Measurements from ENCODE around the gene CFAP46.
A peak's percentile ranks its signal among the peaks of the same experiment; 100 is the strongest.

CFAP46 gene

DNA sequence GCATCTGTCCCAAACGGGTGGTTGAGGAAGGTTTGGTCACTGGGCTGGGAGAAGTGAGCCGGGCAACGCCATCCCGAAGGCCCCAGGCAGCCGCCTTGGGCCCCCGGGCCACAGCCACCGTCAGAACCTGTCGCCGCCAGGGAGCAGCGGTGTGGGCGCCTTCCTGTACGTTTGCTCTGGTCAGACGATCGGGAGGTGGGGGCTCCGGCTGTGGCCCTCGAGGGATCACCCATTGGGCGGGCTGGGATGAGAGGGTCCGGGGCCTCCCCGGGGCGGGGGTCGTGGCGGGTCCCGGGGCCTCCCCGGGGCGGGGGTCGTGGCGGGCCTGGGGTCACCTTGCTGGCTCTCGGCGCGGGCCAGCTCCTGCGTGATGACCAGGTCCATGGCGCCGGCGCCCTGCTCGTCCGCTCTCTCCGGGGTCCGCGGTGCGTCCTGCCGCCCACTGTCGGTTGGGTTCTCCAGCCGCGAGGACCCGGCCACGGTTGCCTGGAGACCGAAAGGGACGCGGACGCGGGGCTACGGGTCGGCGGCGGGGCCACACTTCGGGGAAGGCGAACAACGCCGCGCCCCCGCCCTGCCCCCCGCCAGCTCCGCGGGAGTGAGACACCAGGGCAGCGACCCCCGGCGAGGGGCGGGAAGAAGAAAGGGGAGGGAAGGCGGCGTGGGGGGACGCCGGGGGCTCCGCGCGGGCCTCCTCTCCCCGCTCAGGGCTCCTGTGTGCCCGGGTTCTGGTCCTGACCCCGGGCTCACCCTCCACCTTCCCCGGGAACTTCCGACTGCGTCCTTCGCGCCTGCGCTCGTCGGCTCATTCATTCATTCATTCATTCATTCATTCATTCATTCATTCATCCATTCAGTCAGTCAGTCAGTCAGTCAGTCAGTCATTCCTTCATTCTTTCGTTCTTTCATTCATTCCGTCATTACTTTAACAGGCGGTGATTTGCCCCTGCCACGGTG, at the start of gene CFAP46:
CFAP46 (minus strand) TSS at position 470 of the 957 bp plus-strand sequence; CDS start at position 384, 86 bp downstream.
- DNase-seq (ENCODE audit: low spot score), result peak; percentile 76

GRCh38 chr10:132991706-132992432, 49.5 kb upstream of the CFAP46 start:
- no peak for DNase-seq (ENCODE audit: low spot score)

- DNase-seq (ENCODE audit: low spot score), result no peak
Observed at GRCh38 chr10:132990684-132991545, 48.5 kb upstream of the CFAP46 start.

DNA sequence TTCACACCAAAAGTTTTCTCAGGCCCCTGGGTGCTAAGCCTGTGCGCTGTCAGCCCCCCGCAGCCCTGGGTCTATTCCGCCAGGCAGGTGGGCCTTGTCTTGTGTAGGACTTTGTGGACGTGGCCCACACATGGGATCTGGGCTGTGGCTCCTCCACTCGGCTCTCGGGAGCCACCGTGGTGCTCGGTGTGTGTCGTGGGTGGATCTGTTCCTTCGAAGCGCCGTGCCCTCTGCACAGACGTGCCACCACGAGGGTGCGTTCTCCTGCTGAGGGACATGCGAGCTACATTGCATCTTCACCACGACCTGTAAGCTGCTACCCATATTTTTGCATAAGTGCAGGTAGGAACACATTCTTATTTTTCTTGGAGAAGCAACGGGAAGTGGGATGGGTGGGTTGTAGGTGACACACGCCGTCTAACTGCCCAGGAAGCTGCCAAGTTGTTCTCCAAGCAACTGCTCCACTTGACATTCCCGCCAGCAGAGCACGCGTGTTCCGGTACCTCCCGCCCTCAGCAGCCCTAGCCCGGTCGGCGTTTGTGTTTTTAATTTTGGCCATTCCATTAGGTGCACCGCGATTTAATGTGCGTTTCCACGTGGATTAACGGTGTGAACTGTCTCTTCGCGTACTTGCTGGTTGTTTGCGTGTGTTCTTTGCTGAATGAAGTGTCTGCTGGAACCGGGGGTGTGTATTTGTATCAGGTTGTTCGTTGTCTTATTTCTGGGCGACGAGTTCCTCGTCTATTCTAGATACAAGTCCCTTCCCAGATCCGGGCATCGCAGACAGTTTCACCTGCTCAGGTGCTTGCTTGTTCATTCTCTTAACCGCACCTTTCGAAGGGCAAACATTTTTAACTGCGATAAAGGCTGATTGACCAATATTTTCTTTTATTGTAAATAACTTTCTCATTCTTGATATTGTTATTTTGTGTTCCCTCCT, 47.4 kb upstream of the CFAP46 start:
- DNase-seq (ENCODE audit: low spot score), result no peak

DNA sequence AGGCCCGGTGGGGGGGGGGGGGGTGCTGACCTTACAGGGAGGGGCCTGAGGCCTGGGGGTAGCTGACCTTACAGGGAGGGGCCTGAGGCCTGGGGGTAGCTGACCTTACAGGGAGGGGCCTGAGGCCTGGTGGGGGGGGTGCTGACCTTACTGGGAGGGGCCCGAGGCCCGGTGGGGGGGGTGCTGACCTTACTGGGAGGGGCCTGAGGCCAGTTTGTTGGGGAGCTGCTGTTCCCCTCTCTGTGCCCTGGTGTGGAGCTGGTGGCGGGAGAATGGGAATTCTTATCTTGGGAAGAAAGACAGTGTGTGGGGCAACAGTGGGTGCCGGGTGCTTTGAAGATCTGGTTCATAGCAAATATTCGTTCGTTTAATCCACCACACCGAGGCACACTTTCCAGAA, 46.6 kb upstream of the CFAP46 start:
- no peak for DNase-seq (ENCODE audit: low spot score)

- DNase-seq (ENCODE audit: low spot score), result peak; percentile 95
Observed at GRCh38 chr10:132987671-132988571, 45.6 kb upstream of the CFAP46 start.

DNA sequence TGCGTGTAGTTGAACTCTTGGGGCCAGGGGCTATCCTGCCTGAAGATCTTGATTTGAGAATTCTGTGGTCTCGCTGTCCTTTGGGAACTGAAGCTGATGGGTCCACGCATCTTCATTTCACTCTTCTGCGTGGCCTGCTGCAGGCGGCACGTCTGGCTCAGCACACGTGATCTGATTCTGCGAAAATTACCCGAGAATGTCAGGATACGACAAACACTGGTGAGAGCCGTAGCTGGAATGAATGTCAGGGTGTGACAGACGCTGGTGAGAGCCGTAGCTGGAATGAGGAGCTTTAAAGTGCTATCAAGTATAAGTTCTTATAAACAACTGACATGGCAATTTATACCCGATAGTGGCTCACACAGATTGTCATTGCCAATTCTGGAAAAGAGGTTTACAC, 44.6 kb upstream of the CFAP46 start:
- DNase-seq (ENCODE audit: low spot score), result no peak

DNA sequence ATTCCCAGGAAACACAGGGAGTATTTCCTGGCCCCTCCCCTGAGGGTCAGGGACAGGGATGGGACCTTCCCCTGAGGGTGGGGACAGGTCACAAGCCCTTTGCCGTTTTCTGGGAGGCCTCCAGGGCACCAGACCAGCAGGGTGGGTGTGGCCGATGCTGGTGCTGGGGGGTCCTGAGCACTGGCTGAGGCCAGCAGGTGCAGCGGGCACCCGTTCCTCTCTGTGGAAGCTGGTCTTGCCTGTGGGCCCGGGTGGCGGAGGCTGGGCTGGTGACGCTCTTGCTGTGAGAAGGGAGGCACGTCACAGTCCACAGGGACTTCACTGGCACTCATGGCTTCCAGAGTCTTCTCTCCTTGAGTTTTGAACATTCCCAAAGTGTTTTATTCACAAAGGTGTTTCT, 44.2 kb upstream of the CFAP46 start:
- no peak for DNase-seq (ENCODE audit: low spot score)

GRCh38 chr10:132986076-132986475, 43.7 kb upstream of the CFAP46 start:
- no peak for DNase-seq (ENCODE audit: low spot score)

DNA sequence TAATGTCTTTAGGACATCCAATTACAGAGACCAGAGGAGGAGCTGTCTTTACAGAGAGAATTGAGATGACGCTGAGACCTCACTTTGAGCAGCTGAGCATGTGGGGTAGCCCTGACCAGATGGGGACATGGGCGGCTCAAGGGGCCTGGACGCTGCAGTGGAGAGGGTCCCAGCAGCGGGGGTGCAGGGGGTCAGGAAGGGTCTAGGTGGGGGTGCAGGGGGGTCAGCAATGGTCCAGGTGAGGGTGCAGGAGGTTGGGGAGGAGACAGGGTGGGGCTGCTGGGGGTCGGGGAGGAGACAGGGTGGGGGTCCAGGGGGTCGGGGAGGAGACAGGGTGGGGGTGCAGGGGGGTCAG, 43.2 kb upstream of the CFAP46 start:
- DNase-seq (ENCODE audit: low spot score), result no peak

DNA sequence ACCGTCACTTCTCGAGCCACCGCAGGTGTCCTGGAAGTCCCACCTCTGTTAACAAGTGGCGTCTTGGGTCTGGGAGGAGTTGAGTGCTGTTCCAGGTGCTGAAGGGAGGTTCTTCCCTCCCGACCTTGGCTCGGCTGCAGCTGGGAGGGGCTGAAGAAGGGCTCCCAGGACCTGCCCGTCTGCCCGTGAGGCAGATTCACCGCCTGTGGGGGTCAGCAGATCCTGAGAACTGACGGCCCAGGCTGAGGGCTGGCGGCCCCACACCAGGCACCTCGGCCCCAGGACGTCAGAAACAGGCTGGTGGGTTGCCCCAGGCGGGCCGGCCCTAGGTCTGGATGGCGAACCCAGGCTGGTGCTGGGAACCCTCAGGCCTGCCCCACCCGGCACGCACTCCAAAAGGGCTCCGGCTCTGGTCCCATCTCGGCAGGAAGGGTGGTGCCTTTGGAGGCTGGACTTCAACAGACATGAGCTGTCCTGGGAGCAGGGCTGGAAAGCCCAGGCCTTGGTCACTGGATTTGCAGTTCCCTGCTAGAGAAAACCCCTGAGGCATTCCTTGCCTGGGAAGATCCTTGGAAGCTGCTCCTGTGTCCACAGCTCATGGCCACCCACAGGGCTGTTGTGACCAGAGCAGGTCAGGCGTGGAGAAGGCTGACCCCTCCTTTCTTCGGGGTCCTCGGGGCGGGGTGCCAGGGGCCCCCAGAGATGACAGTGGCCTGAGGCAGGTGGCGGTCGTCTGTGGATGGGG, 42.6 kb upstream of the CFAP46 start:
- peak; percentile 64 for DNase-seq (ENCODE audit: low spot score)

- no peak for DNase-seq (ENCODE audit: low spot score)
Observed at GRCh38 chr10:132984008-132984295, 41.6 kb upstream of the CFAP46 start.

- no peak for DNase-seq (ENCODE audit: low spot score)
Observed at GRCh38 chr10:132983252-132984007, 41.1 kb upstream of the CFAP46 start.

- no peak for DNase-seq (ENCODE audit: low spot score)
Observed at GRCh38 chr10:132982301-132982989, 40.1 kb upstream of the CFAP46 start.

GRCh38 chr10:132981746-132982145, 39.4 kb upstream of the CFAP46 start:
- DNase-seq (ENCODE audit: low spot score), result no peak

DNA sequence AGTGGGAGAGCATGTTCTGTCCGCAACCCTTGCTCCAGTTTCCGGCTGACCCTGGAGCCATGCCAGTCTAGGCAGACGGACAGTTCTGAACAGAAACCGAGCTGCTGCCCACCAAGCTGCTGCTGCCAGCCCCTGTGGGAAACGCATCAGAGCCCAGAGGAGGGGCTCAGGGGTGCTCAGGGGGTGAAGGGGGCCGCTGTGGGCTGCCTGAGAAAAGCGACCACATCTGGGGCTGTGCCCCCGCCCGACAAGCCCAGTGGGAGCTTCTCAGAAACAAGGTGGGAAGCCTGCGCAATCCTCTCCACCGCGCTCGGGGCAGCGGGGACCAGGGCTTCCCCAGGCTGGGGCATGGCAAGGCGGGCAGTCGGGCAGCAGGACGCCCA, 38.8 kb upstream of the CFAP46 start:
- DNase-seq (ENCODE audit: low spot score), result no peak

GRCh38 chr10:132980426-132981172, 38.2 kb upstream of the CFAP46 start:
- DNase-seq (ENCODE audit: low spot score), result no peak

Data from AG20443 (cell line).